ENCODE results near the gene FLRT1. TPM values are rescaled to one million over a fixed set of nuclear protein-coding genes. Genes with fewer than 3 reads are reported as not detected.

FLRT1 gene
- polyA plus RNA-seq, 1 donor from 2014 or later: 2.6 TPM

GRCh38 chr11:64040684-64041322, 5.1 kb downstream of the FLRT1 start:
- peak overlapping the region; percentile 36 for H3K9ac ChIP-seq (ENCODE audit: low read length)
- H3K27ac ChIP-seq (ENCODE audit: low read length): no peak overlapping the region
- no peaks in the 10 kb centered on the region for H3K36me3 ChIP-seq (ENCODE audit: insufficient read depth, low read length)
- H3K79me2 ChIP-seq (replicated peaks; ENCODE audit: insufficient read depth, low read length): no peaks in the 10 kb centered on the region
- H3K9me3 ChIP-seq (ENCODE audit: low read length): no peaks in the 10 kb centered on the region
- no peaks in the 10 kb centered on the region for H3F3A ChIP-seq (ENCODE audit: insufficient read depth, low read length, poor library complexity, severe bottlenecking)
- H2AFZ ChIP-seq (ENCODE audit: low read depth, low read length): no peak overlapping the region
- no peaks in the 10 kb centered on the region for H4K20me1 ChIP-seq (ENCODE audit: insufficient read depth)
- H3K4me3 ChIP-seq (ENCODE audit: low read length): no peak overlapping the region
- H3K27me3 ChIP-seq (ENCODE audit: insufficient read depth, low read depth, low read length): no peaks in the 10 kb centered on the region
- no peak overlapping the region for H3K4me2 ChIP-seq (ENCODE audit: low read length)
- peak; percentile 22 for TF ChIP-seq SMC3 (conservative IDR thresholded peaks at IDR 0.05; ENCODE audit: poor library complexity)
- TF ChIP-seq CTCF (IDR thresholded peaks at IDR 0.05; ENCODE audit: poor library complexity, severe bottlenecking): peak; percentile 22
- no peak for TF ChIP-seq EZH2 (IDR thresholded peaks at IDR 0.05; ENCODE audit: borderline replicate concordance, insufficient read depth, low read length, poor library complexity, severe bottlenecking)
- peak; percentile 19 for TF ChIP-seq RAD21 (conservative IDR thresholded peaks at IDR 0.05)
- no peaks in the 10 kb centered on the region for H3K9me2 ChIP-seq (ENCODE audit: insufficient read depth, low read length)

GRCh38 chr11:64041846-64042245, 6.1 kb downstream of the FLRT1 start:
- H2AFZ ChIP-seq (ENCODE audit: low read depth, low read length): no peak overlapping the region

More at GRCh38 chr11:64041846-64042245, 6.1 kb downstream of the FLRT1 start:
- H3K27me3 ChIP-seq (ENCODE audit: insufficient read depth, low read depth, low read length): no peaks in the 10 kb centered on the region
- no peak overlapping the region for H3K4me2 ChIP-seq (ENCODE audit: low read length)
- H3K36me3 ChIP-seq (ENCODE audit: insufficient read depth, low read length): no peaks in the 10 kb centered on the region
- TF ChIP-seq TAF1 (IDR thresholded peaks at IDR 0.05; ENCODE audit: low read depth) (no peak), EP300 (conservative IDR thresholded peaks at IDR 0.05; ENCODE audit: poor library complexity, severe bottlenecking) (no peak), EZH2 (IDR thresholded peaks at IDR 0.05; ENCODE audit: borderline replicate concordance, insufficient read depth, low read length, poor library complexity, severe bottlenecking) (no peak), MXI1 (conservative IDR thresholded peaks at IDR 0.05; ENCODE audit: poor library complexity, severe bottlenecking) (no peak), POLR2AphosphoS5 (IDR thresholded peaks at IDR 0.05) (no peak), RAD21 (conservative IDR thresholded peaks at IDR 0.05) (no peak), CTCF (IDR thresholded peaks at IDR 0.05; ENCODE audit: poor library complexity, severe bottlenecking) (no peak), SMC3 (conservative IDR thresholded peaks at IDR 0.05; ENCODE audit: poor library complexity) (no peak)
- no peak overlapping the region for H3K27ac ChIP-seq (ENCODE audit: low read length)
- H4K20me1 ChIP-seq (ENCODE audit: insufficient read depth): no peaks in the 10 kb centered on the region
- H3F3A ChIP-seq (ENCODE audit: insufficient read depth, low read length, poor library complexity, severe bottlenecking): no peaks in the 10 kb centered on the region
- H3K9ac ChIP-seq (ENCODE audit: low read length): no peak overlapping the region
- no peaks in the 10 kb centered on the region for H3K9me3 ChIP-seq (ENCODE audit: low read length)
- no peaks in the 10 kb centered on the region for H3K79me2 ChIP-seq (replicated peaks; ENCODE audit: insufficient read depth, low read length)
- no peak overlapping the region for H3K4me3 ChIP-seq (ENCODE audit: low read length)
- H3K9me2 ChIP-seq (ENCODE audit: insufficient read depth, low read length): no peaks in the 10 kb centered on the region

Data from neural cell (in vitro differentiated cells).